K562 (cell line): ENCODE data around the gene TEX54. TPM values are rescaled to one million over a fixed set of nuclear protein-coding genes. Genes with fewer than 3 reads are reported as not detected.

ENCODE experiments used
- ARHGAP35 ChIP-seq: fragments of 450-650 bp; IDR thresholded peaks from 2 replicates; pipeline ENCODE4 v1.6.1; 2018; ENCODE audit not compliant: partially characterized antibody
- CREB1 ChIP-seq, 2 experiments: sonication (generic) in 1 of 2; formaldehyde crosslinking in 1 of 2; IDR thresholded peaks; 2 replicates each; pipeline versions ENCODE4 v1.6.1 to v1.8.0; 2012 to 2022; ENCODE audit warnings: inconsistent platforms in 1 of 2, mild to moderate bottlenecking in 1 of 2, missing genetic modification reagents in 1 of 2, moderate library complexity in 1 of 2
- FOS ChIP-seq: IDR thresholded peaks from 3 replicates; pipeline ENCODE4 v1.6.1; 2011; ENCODE audit not compliant: insufficient read length; ENCODE audit errors: extremely low read depth
- GATAD2A ChIP-seq: fragments of 450-650 bp; IDR thresholded peaks from 2 replicates; pipeline ENCODE4 v1.6.1; 2017
- IFI16 ChIP-seq: fragments of 250-450 bp; sonication (Bioruptor Pico); IDR thresholded peaks from 2 replicates; pipeline ENCODE4 v2.1.2; 2022; ENCODE audit warnings: mild to moderate bottlenecking, inconsistent platforms
- JUN ChIP-seq, 2 experiments: sonication (generic) in 1 of 2; formaldehyde crosslinking in 1 of 2; IDR thresholded peaks; 2 replicates each; pipeline versions ENCODE4 v1.6.1 to v1.8.0; 2012 to 2022; ENCODE audit warnings: borderline replicate concordance in 2 of 2, mild to moderate bottlenecking in 2 of 2, improper control_type of control experiment in 1 of 2, low read depth in 1 of 2, low read length in 1 of 2, missing genetic modification reagents in 1 of 2
- JUND ChIP-seq, 2 experiments: IDR thresholded peaks; 2 replicates in 1 of 2; 3 replicates in 1 of 2; pipeline ENCODE4 v1.6.1; 2011; ENCODE audit warnings: borderline replicate concordance in 2 of 2, low read depth in 2 of 2, low read length in 2 of 2, improper control_type of control experiment in 1 of 2, missing biosample characterization in 1 of 2, missing genetic modification characterization in 1 of 2, missing genetic modification reagents in 1 of 2
- MAFG ChIP-seq: fragments of 450-650 bp; conservative IDR thresholded peaks from 2 replicates; pipeline ENCODE4 v1.6.1; 2016; ENCODE audit warnings: missing genetic modification characterization, missing compliant biosample characterization
- MAFK ChIP-seq: IDR thresholded peaks from 2 replicates; pipeline ENCODE4 v1.6.1; 2011; ENCODE audit warnings: low read length, improper control_type of control experiment
- MBD2 ChIP-seq: sonication (generic); IDR thresholded peaks from 2 replicates; pipeline ENCODE4 v1.6.1; 2016; ENCODE audit warnings: low read depth, borderline replicate concordance
- NFIX ChIP-seq: fragments of 250-450 bp; sonication (Bioruptor Pico); IDR thresholded peaks from 2 replicates; pipeline ENCODE4 v1.4.0; 2020; ENCODE audit warnings: low read depth, mild to moderate bottlenecking, moderate library complexity
- PHB ChIP-seq: fragments of 250-450 bp; sonication (Bioruptor Pico); IDR thresholded peaks from 2 replicates; pipeline ENCODE4 v1.5.0; 2021
- PTRF ChIP-seq: fragments of 450-650 bp; IDR thresholded peaks from 2 replicates; pipeline ENCODE4 v1.6.1; 2016; ENCODE audit warnings: mild to moderate bottlenecking, missing genetic modification characterization, missing compliant biosample characterization
- RAD51 ChIP-seq: fragments of 450-650 bp; IDR thresholded peaks from 2 replicates; pipeline ENCODE4 v1.7.1; 2016; ENCODE audit warnings: low read depth, mild to moderate bottlenecking, borderline replicate concordance
- SRF ChIP-seq, 2 experiments: fragments of 250-450, 450-650 bp in 1 of 2; sonication (Bioruptor Pico) in 1 of 2; sonication (generic) in 1 of 2; formaldehyde crosslinking; IDR thresholded peaks; 2 replicates each; pipeline versions ENCODE4 v1.5.0 to v1.5.1; 2020 to 2022; ENCODE audit warnings: mild to moderate bottlenecking in 1 of 2, missing genetic modification reagents in 1 of 2
- SRSF3 ChIP-seq: fragments of 200-400 bp; formaldehyde crosslinking; IDR thresholded peaks from 2 replicates; pipeline ENCODE4 v1.6.1; 2016; ENCODE audit warnings: mild to moderate bottlenecking, low read length, moderate library complexity; ENCODE audit not compliant: insufficient read depth
- TARDBP ChIP-seq: fragments of 450-650 bp; IDR thresholded peaks from 2 replicates; pipeline ENCODE4 v1.6.1; 2016
- ZC3H4 ChIP-seq: sonication (generic); formaldehyde crosslinking; IDR thresholded peaks from 2 replicates; pipeline ENCODE4 v1.9.0; 2021; ENCODE audit warnings: missing genetic modification reagents, borderline replicate concordance
- ZNF3 ChIP-seq: fragments of 250-450 bp; sonication (Bioruptor Pico); IDR thresholded peaks from 2 replicates; pipeline ENCODE4 v1.5.0; 2021; ENCODE audit warnings: mild to moderate bottlenecking, moderate library complexity
- ZNF347 ChIP-seq: fragments of 450-650 bp; formaldehyde crosslinking; IDR thresholded peaks from 2 replicates; pipeline ENCODE4 v1.4.0; 2020; ENCODE audit warnings: low read depth, mild to moderate bottlenecking, moderate library complexity
- ZNF507 ChIP-seq: conservative IDR thresholded peaks from 2 replicates; pipeline ENCODE4 v1.6.1; 2017; ENCODE audit warnings: missing genetic modification characterization, missing compliant biosample characterization
- polyA plus RNA-seq, 8 experiments: library from polyadenylated mRNA; depleted of rRNA in 4 of 8; stranded (reverse) in 5 of 8; unstranded in 3 of 8; fragments of >200 nt; fragmentation: Nextera tagmentation in 2 of 8; fragmentation: Illumina TruSeq in 1 of 8; extraction: Ambion mirVana in 2 of 8; extraction: Trizol in 1 of 8; gene quantifications; 2 replicates each; pipeline versions ENCODE4 v1.2.1 to v1.2.3, GENCODE V29; 2011 to 2014; ENCODE audit warnings: inconsistent platforms in 1 of 8, missing spikeins in 1 of 8
- total RNA-seq, 7 experiments: library from RNA; depleted of rRNA in 6 of 7; stranded (reverse); fragments of >200 nt in 6 of 7; fragmentation: Illumina TruSeq in 2 of 7; extraction: Trizol in 2 of 7; gene quantifications; 2 replicates each; pipeline versions ENCODE4 v1.2.1 to v1.2.3, GENCODE V29; 2011 to 2021; ENCODE audit warnings: low replicate concordance in 1 of 7
- TF ChIP-seq, protein P1 (sequence below): fragments of 450-650 bp; IDR thresholded peaks from 2 replicates; pipeline ENCODE4 v1.6.1; 2016; ENCODE audit warnings: low read depth, mild to moderate bottlenecking, moderate library complexity
- TF ChIP-seq, protein P2 (sequence below): sonication (generic); formaldehyde crosslinking; IDR thresholded peaks from 2 replicates; pipeline ENCODE4 v1.4.0; 2020; ENCODE audit warnings: mild to moderate bottlenecking, missing genetic modification reagents
- TF ChIP-seq, protein P3 (sequence below): fragments of 250-450 bp; sonication (Bioruptor Pico); IDR thresholded peaks from 2 replicates; pipeline ENCODE4 v1.5.0; 2021

TEX54 gene
- total and polyA plus RNA-seq, 9 of the 15 experiments (the other 6 are each of a cell fraction or from before 2014, with no cell fraction given), result not detected

DNA sequence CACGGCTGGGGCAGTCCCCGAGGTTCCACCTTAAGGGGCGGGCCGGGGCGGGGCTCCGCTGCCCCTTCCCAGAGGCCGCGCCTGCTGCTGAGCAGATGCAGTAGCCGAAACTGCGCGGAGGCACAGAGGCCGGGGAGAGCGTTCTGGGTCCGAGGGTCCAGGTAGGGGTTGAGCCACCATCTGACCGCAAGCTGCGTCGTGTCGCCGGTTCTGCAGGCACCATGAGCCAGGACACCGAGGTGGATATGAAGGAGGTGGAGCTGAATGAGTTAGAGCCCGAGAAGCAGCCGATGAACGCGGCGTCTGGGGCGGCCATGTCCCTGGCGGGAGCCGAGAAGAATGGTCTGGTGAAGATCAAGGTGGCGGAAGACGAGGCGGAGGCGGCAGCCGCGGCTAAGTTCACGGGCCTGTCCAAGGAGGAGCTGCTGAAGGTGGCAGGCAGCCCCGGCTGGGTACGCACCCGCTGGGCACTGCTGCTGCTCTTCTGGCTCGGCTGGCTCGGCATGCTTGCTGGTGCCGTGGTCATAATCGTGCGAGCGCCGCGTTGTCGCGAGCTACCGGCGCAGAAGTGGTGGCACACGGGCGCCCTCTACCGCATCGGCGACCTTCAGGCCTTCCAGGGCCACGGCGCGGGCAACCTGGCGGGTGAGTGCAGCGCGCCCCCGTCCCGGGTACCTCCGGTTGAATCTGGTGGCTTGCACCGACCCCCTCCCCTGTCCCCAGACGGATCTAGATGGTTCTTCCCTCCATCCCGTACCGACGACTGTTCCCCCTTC, 48.4 kb upstream of the TEX54 start, which contains the start of gene SLC3A2 (continued):
- TF ChIP-seq JUND (IDR thresholded peaks at IDR 0.05; ENCODE audit: borderline replicate concordance, low read depth, low read length) (peak; percentile 29; the same call in 1 of the 2 replicates), JUND (tag; IDR thresholded peaks at IDR 0.05; ENCODE audit: borderline replicate concordance, low read depth, low read length) (0 out of 3 replicates have a peak, but pooled peaks have one; percentile 25), ZNF507 (tag) (no peak), IFI16 (no peak), ZNF3 (CRISPR knock-in tag) (no peak), CREB1 (IDR thresholded peaks at IDR 0.05) (peak; percentile 67), CREB1 (CRISPR knock-in tag; IDR thresholded peaks at IDR 0.05) (peak; percentile 91), NFIX (CRISPR knock-in tag) (no peak), ZNF347 (CRISPR knock-in tag) (no peak), PHB (CRISPR knock-in tag) (peak; percentile 97), MAFG (tag) (no peak), ARHGAP35 (no peak), ZC3H4 (CRISPR knock-in tag) (peak; percentile 87; the same call in 1 of the 2 replicates), FOS (no peak), JUN (IDR thresholded peaks at IDR 0.05; ENCODE audit: borderline replicate concordance, low read depth, low read length) (no peak), JUN (CRISPR knock-in tag; IDR thresholded peaks at IDR 0.05; ENCODE audit: borderline replicate concordance) (peak; percentile 85), PTRF (tag) (no peak), RAD51 (no peak), MAFK (no peak), TARDBP (no peak; the same call in none of the 2 replicates), SRSF3 (peak; percentile 71; the same call in 1 of the 2 replicates), GATAD2A (peak; percentile 15; the same call in 1 of the 2 replicates), MBD2 (peak; percentile 76; the same call in 1 of the 2 replicates), SRF (CRISPR knock-in tag; IDR thresholded peaks at IDR 0.05) (no peak)
- TF ChIP-seq, protein P1, sequence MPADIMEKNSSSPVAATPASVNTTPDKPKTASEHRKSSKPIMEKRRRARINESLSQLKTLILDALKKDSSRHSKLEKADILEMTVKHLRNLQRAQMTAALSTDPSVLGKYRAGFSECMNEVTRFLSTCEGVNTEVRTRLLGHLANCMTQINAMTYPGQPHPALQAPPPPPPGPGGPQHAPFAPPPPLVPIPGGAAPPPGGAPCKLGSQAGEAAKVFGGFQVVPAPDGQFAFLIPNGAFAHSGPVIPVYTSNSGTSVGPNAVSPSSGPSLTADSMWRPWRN, result no peak
- TF ChIP-seq, protein P2, sequence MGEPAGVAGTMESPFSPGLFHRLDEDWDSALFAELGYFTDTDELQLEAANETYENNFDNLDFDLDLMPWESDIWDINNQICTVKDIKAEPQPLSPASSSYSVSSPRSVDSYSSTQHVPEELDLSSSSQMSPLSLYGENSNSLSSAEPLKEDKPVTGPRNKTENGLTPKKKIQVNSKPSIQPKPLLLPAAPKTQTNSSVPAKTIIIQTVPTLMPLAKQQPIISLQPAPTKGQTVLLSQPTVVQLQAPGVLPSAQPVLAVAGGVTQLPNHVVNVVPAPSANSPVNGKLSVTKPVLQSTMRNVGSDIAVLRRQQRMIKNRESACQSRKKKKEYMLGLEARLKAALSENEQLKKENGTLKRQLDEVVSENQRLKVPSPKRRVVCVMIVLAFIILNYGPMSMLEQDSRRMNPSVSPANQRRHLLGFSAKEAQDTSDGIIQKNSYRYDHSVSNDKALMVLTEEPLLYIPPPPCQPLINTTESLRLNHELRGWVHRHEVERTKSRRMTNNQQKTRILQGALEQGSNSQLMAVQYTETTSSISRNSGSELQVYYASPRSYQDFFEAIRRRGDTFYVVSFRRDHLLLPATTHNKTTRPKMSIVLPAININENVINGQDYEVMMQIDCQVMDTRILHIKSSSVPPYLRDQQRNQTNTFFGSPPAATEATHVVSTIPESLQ (CRISPR knock-in tag), result peak; percentile 95; the same call in 1 of the 2 replicates
- TF ChIP-seq, protein P3, sequence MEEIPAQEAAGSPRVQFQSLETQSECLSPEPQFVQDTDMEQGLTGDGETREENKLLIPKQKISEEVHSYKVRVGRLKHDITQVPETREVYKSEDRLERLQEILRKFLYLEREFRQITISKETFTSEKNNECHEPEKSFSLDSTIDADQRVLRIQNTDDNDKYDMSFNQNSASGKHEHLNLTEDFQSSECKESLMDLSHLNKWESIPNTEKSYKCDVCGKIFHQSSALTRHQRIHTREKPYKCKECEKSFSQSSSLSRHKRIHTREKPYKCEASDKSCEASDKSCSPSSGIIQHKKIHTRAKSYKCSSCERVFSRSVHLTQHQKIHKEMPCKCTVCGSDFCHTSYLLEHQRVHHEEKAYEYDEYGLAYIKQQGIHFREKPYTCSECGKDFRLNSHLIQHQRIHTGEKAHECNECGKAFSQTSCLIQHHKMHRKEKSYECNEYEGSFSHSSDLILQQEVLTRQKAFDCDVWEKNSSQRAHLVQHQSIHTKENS (CRISPR knock-in tag), result no peak
